Activated CD8-positive, alpha-beta T cell treated with anti-CD3 and anti-CD28 coated beads, Interleukin-2, amount 10 ng/mL, durations not matched to agents 7 days and 5 days (primary cell): ENCODE measurements around the gene CNGA3. TPM values are rescaled to one million over a fixed set of nuclear protein-coding genes. Genes with fewer than 3 reads are reported as not detected.

Experiments used
- ATAC-seq: fragments of 150-1000 bp; cut with Tn5 transposase; one replicate; pipeline ENCODE4 v1.10.0; 2021; ENCODE audit warnings: moderate library complexity
- CTCF ChIA-PET: fragments of 350-600 bp; sonication (Branson Sonifier 250); formaldehyde crosslinking; loops from one replicate; lab custom pipeline; 2021; ENCODE audit warnings: antibody characterized with exemption; lab: Charles Lee
- POLR2A ChIA-PET: fragments of 350-600 bp; sonication (Branson Sonifier 250); formaldehyde crosslinking; loops from one replicate; lab custom pipeline; 2021; ENCODE audit warnings: antibody characterized with exemption; lab: Charles Lee
- DNase-seq: peaks from one replicate; pipeline ENCODE4 v3.0.0-alpha.2; 2020
- H3K27ac Mint-ChIP-seq: one replicate; pipeline ENCODE4 v1.8.0; 2021; ENCODE audit warnings: mild to moderate bottlenecking, mixed read lengths
- H3K27me3 Mint-ChIP-seq: one replicate; pipeline ENCODE4 v1.8.0; 2021; ENCODE audit warnings: low read depth, mixed read lengths
- H3K36me3 Mint-ChIP-seq: one replicate; pipeline ENCODE4 v1.8.0; 2021; ENCODE audit warnings: low read depth, mixed read lengths
- H3K4me1 Mint-ChIP-seq: one replicate; pipeline ENCODE4 v1.8.0; 2021; ENCODE audit warnings: low read depth, mixed read lengths
- H3K4me3 Mint-ChIP-seq: one replicate; pipeline ENCODE4 v1.8.0; 2021; ENCODE audit warnings: mild to moderate bottlenecking, mixed read lengths
- H3K9me3 Mint-ChIP-seq: one replicate; pipeline ENCODE4 v1.8.0; 2022; ENCODE audit warnings: mixed read lengths; ENCODE audit not compliant: insufficient read depth
- total RNA-seq, 2 experiments: library from RNA; stranded (reverse); gene quantifications; one replicate each; pipeline ENCODE4 v1.2.3, GENCODE V29; 2021

Gene CNGA3
- total RNA-seq, 2 experiments from 2014 or later, result not detected

- ChIA-PET CTCF (no interaction called here), POLR2A (no interaction called here)
- ATAC-seq (no peak), DNase-seq (peak; percentile 8)
- H3K27me3 Mint-ChIP-seq, result no peaks in the 10 kb centered on the region
- no peak overlapping the region for H3K27ac Mint-ChIP-seq
- peaks cover 44% of the 10 kb centered on the region for H3K36me3 Mint-ChIP-seq
- peaks cover 26% of the 10 kb centered on the region for H3K4me1 Mint-ChIP-seq
- peaks cover 41% of the 10 kb centered on the region for H3K9me3 Mint-ChIP-seq
- H3K4me3 Mint-ChIP-seq, result no peak overlapping the region
Measured at GRCh38 chr2:98436734-98437133, 90.5 kb downstream of the CNGA3 start.

DNA sequence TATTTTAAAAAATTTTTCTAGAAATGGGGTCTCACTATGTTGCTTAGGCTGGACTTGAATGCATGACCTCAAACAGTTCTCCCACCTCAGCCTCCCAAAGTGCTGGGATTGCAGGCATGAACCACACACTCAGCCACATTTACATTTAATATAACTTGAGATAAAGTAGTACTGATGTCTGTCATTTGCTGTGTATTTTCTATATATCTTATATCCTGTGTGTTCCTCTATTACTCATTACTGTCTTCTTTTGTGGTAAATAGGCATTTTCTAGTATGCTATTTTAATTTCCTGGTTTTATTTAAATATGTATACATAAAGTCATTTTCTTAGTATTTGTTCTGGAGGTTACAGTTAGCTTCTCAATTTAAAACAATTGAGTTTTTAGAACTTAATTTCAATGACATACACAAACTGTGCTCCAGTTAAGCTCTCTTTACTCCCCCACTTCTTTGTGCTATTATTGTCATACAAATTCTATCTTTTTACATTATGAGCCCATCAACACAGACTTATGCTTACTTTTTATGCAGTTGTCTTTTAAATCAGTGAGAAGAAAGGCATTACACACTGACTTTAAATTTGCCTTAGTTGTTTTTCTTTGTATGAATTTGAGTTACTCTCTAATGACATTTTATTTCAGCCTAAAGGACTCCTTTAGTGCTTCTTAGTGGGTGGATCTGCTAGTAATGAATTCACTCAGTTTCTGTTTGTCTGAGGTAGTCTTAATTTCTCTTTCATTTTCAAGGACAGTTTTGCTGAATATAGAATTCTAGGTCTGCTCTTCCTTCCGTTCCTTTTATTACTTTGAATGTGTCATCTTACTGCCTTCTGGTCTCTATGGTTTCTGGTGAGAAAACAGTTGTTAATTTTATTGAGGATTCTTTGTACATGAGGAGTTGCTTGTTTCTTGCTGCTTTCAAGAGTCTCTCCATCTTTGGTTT, 92.2 kb downstream of the CNGA3 start:
- Mint-ChIP-seq H3K9me3 (peaks cover 31% of the 10 kb centered on the region), H3K36me3 (peaks cover 33% of the 10 kb centered on the region), H3K27ac (peak overlapping the region; percentile 77), H3K4me3 (peak overlapping the region; percentile 39), H3K27me3 (no peaks in the 10 kb centered on the region), H3K4me1 (peaks cover 26% of the 10 kb centered on the region)
- peak; percentile 95 for ATAC-seq
- CTCF ChIA-PET, result interaction anchor here (0.7 kb wide), 1 partner anchor 77 kb away, joined by 3 read pairs; no protein-coding TSS in a partner anchor
- DNase-seq, result peak; percentile 15
- POLR2A ChIA-PET, result no interaction called here

GRCh38 chr2:98441706-98442450, 95.6 kb downstream of the CNGA3 start:
- H3K9me3 Mint-ChIP-seq, result peaks cover 23% of the 10 kb centered on the region
- peaks cover 41% of the 10 kb centered on the region for H3K36me3 Mint-ChIP-seq
- no peaks in the 10 kb centered on the region for H3K27me3 Mint-ChIP-seq
- ATAC-seq (no peak), DNase-seq (peak; percentile 13)
- no peak overlapping the region for H3K4me3 Mint-ChIP-seq
- ChIA-PET POLR2A (interaction anchor here (0.7 to 1.1 kb wide), 2 partner anchors 23 to 30 kb away, joined by 3 read pairs; no protein-coding TSS in a partner anchor), CTCF (interaction anchor here (1.1 to 1.9 kb wide), 3 partner anchors 22 to 46 kb away, joined by 4 to 6 read pairs (median 4); no protein-coding TSS in a partner anchor)
- no peak overlapping the region for H3K27ac Mint-ChIP-seq
- H3K4me1 Mint-ChIP-seq, result peaks cover 36% of the 10 kb centered on the region

- CTCF ChIA-PET, result interaction anchor here (0.6 to 1.9 kb wide), 3 partner anchors 10 to 45 kb away, joined by 3 to 6 read pairs (median 4); no protein-coding TSS in a partner anchor
- peaks cover 23% of the 10 kb centered on the region for H3K9me3 Mint-ChIP-seq
- peaks cover 40% of the 10 kb centered on the region for H3K4me1 Mint-ChIP-seq
- POLR2A ChIA-PET, result interaction anchor here (1.1 kb wide), 1 partner anchor 22 kb away, joined by 3 read pairs; no protein-coding TSS in a partner anchor
- peak; percentile 16 for DNase-seq
- no peak overlapping the region for H3K4me3 Mint-ChIP-seq
- H3K27ac Mint-ChIP-seq, result no peak overlapping the region
- H3K36me3 Mint-ChIP-seq, result peaks cover 45% of the 10 kb centered on the region
- no peak for ATAC-seq
- no peaks in the 10 kb centered on the region for H3K27me3 Mint-ChIP-seq
Measured at GRCh38 chr2:98442488-98442887, 96.2 kb downstream of the CNGA3 start.

- peaks cover 33% of the 10 kb centered on the region for H3K4me1 Mint-ChIP-seq
Measured at GRCh38 chr2:98444436-98445176, 98.3 kb downstream of the CNGA3 start, which contains the start of gene INPP4A. Gene INPP4A, plus strand, starts transcription at chr2:98444858. Its CDS starts 75,191 bp downstream, at chr2:98520049.

DNA sequence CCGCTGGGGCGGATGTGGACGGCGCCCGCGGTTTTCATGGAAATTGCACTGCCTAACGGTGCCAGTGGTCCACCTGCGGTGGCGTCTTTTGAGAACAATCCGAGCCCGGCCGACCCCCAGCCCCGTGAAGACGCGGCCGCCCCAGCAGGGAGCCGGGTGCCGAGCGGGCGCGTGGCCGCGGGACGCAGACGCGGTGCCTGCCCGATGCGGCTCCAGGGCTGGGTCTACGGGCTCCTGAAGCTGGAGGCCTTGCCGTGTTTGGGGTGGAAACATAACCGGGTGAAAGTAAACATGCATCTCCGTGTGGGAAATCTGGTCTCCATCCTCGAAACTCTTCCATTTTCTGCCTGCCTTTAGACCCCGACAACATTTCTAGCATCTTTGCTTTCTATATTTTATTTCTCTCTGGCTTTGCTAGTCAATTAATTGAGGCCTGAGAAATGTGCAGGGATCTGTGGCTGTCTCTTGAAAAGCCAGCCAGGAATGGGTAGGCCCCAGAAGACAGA, 99.0 kb downstream of the CNGA3 start:
- peak; percentile 25 for ATAC-seq
- Mint-ChIP-seq H3K27me3 (no peaks in the 10 kb centered on the region), H3K4me3 (peak overlapping the region; percentile 95), H3K27ac (peak overlapping the region; percentile 92), H3K4me1 (peaks cover 34% of the 10 kb centered on the region), H3K36me3 (peaks cover 41% of the 10 kb centered on the region), H3K9me3 (peaks cover 3% of the 10 kb centered on the region)
- DNase-seq, result peak; percentile 49
- POLR2A ChIA-PET, result interaction anchor here (2.9 to 3.8 kb wide), 2 partner anchors 19 to 26 kb away, joined by 16 to 45 read pairs; no protein-coding TSS in a partner anchor
- CTCF ChIA-PET, result interaction anchor here (2.8 to 3.5 kb wide), 2 partner anchors 20 to 26 kb away, joined by 17 to 36 read pairs; no protein-coding TSS in a partner anchor

More at GRCh38 chr2:98444436-98445176, 98.3 kb downstream of the CNGA3 start, which contains the start of gene INPP4A:
- Mint-ChIP-seq H3K4me3 (peak within 1 kb of the TSS; percentile 95), H3K27ac (peak within 1 kb of the TSS; percentile 92), H3K9me3 (peaks cover 9% of the 10 kb centered on the region), H3K36me3 (peaks cover 43% of the 10 kb centered on the region), H3K27me3 (no peaks in the 10 kb centered on the region)
- ATAC-seq (peak; percentile 72), DNase-seq (peak; percentile 78)
- POLR2A ChIA-PET, result interaction anchor here (0.6 to 3.8 kb wide), 2 partner anchors 20 kb away, joined by 3 to 45 read pairs; no protein-coding TSS in a partner anchor
- CTCF ChIA-PET, result interaction anchor here (2.8 kb wide), 1 partner anchor 27 kb away, joined by 17 read pairs; no protein-coding TSS in a partner anchor

DNA sequence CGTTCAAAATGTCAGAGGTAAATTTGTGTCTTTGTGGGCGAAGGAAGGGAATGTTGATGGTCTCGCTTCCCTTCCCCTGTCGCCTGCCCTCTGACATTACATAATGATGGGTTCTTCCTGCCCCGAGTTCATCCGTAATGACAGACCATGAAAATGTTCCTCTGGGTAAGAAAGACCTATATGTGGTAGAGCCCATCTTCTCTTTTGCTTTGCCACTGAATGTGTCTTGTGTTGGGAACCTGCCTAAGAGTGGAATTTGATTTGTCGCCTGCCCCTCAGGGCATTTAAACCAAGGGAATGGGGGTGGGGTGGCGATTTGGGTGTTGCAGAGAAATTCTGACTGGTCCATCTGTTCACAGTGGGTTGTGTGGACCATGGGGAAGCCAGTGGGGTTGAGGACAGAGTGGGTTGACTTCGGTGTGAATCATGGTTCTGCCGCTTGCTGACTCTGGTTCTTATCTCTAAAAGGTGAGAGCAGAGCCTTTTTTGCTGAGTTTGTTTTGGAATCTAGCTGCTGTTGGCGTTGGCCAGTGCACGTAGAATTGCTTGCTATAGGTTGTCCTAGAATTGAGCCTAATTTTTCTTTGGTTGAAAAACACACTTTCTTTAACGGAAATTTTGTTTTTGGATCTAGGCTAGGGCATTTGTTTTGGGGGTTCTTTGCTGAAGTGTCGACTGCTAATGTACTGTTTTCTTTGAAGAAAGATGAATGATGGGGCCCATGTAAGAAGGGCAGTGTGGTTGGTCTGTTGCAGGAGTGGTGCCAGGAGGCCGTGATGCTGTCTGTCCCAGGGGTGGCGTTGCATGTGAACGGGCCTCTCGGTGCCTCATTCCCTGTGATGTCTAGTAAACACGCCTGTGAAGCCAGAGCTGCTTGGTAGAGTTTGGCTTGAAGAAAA, 99.7 kb downstream of the CNGA3 start:
- Mint-ChIP-seq H3K9me3 (no peaks in the 10 kb centered on the region), H3K36me3 (peaks cover 40% of the 10 kb centered on the region), H3K27ac (peak overlapping the region; percentile 92), H3K27me3 (no peaks in the 10 kb centered on the region), H3K4me1 (peaks cover 38% of the 10 kb centered on the region), H3K4me3 (peak overlapping the region; percentile 95)
- ChIA-PET CTCF (interaction anchor here (1.0 to 3.5 kb wide), 17 partner anchors 11 to 123 kb away, joined by 3 to 36 read pairs (median 5); no protein-coding TSS in a partner anchor), POLR2A (interaction anchor here (1.2 to 3.8 kb wide), 6 partner anchors 10 to 39 kb away, joined by 3 to 45 read pairs (median 7); no protein-coding TSS in a partner anchor)
- DNase-seq (peak; percentile 59), ATAC-seq (peak; percentile 20)

- H3K36me3 Mint-ChIP-seq, result peaks cover 42% of the 10 kb centered on the region
- H3K4me3 Mint-ChIP-seq, result peak overlapping the region; percentile 95
- CTCF ChIA-PET, result interaction anchor here (0.8 to 3.5 kb wide), 20 partner anchors 10 to 210 kb away, joined by 3 to 36 read pairs (median 5); no protein-coding TSS in a partner anchor
- POLR2A ChIA-PET, result interaction anchor here (1.2 to 3.8 kb wide), 7 partner anchors 9 to 38 kb away, joined by 3 to 45 read pairs (median 7); no protein-coding TSS in a partner anchor
- no peaks in the 10 kb centered on the region for H3K9me3 Mint-ChIP-seq
- peak overlapping the region; percentile 92 for H3K27ac Mint-ChIP-seq
- no peaks in the 10 kb centered on the region for H3K27me3 Mint-ChIP-seq
- H3K4me1 Mint-ChIP-seq, result peaks cover 48% of the 10 kb centered on the region
- no peak for ATAC-seq
- peak; percentile 28 for DNase-seq
Measured at GRCh38 chr2:98446850-98447249, 100.6 kb downstream of the CNGA3 start.
